SK-N-SH (cell line): ENCODE measurements around the gene SIM2. TPM values are rescaled to one million over a fixed set of nuclear protein-coding genes. Genes with fewer than 3 reads are reported as not detected.

Experiments used
- CTCF ChIA-PET: fragments of 300-600, 350-600 bp; formaldehyde crosslinking; extraction: SDS; loops from one replicate; lab custom pipeline; 2021; lab: Yijun Ruan, JAX
- POLR2A ChIA-PET: fragments of 350-600 bp; sonication (Branson Sonifier 250); formaldehyde crosslinking; extraction: SDS; loops from one replicate; lab custom pipeline; 2020; ENCODE audit warnings: antibody characterized with exemption, inconsistent platforms; lab: Yijun Ruan, JAX
- DNase-seq: peaks from one replicate; pipeline ENCODE4 v3.0.0; 2012
- H2AFZ ChIP-seq: fragments of 200-600 bp; sonication (generic); 2 replicates; pipeline ENCODE4 v1.8.1; 2016; ENCODE audit warnings: antibody characterized with exemption, mild to moderate bottlenecking, low read depth
- H3F3A ChIP-seq: fragments of 200-600 bp; sonication (generic); replicated peaks from 2 replicates; pipeline ENCODE3; 2016; ENCODE audit warnings: antibody characterized with exemption, mild to moderate bottlenecking; ENCODE audit not compliant: insufficient read depth
- H3K27ac ChIP-seq, 2 experiments: fragments of 200-500 bp in 1 of 2; fragments of 200-600 bp in 1 of 2; sonication (Bioruptor generic) in 1 of 2; sonication (generic), shearing (Covaris generic) in 1 of 2; 2 replicates each; pipeline versions ENCODE4 v1.5.1 to v1.6.1; 2014 to 2016; ENCODE audit warnings: low read depth in 2 of 2, inconsistent platforms in 1 of 2, low read length in 1 of 2, mild to moderate bottlenecking in 1 of 2, mixed read lengths in 1 of 2
- H3K27me3 ChIP-seq: fragments of 200-600 bp; sonication (generic), shearing (Covaris generic); 2 replicates; pipeline ENCODE4 v1.6.1; 2016; ENCODE audit warnings: mixed run types; ENCODE audit not compliant: insufficient read depth
- H3K36me3 ChIP-seq, 2 experiments: fragments of 200-500 bp in 1 of 2; fragments of 200-600 bp in 1 of 2; sonication (Bioruptor generic) in 1 of 2; sonication (generic) in 1 of 2; replicated peaks in 1 of 2; 2 replicates each; pipeline versions ENCODE3 to v1.5.1; 2014 to 2016; ENCODE audit warnings: low read length in 1 of 2, mild to moderate bottlenecking in 1 of 2; ENCODE audit not compliant: insufficient read depth in 2 of 2, control insufficient read depth in 1 of 2
- H3K4me1 ChIP-seq, 2 experiments: fragments of 200-500 bp in 1 of 2; fragments of 200-600 bp in 1 of 2; sonication (Bioruptor generic) in 1 of 2; sonication (generic), shearing (Covaris generic) in 1 of 2; 2 replicates each; pipeline versions ENCODE4 v1.5.1 to v1.6.1; 2014 to 2016; ENCODE audit warnings: low read depth in 1 of 2, low read length in 1 of 2, mixed run types in 1 of 2; ENCODE audit not compliant: insufficient read depth in 2 of 2, control insufficient read depth in 1 of 2
- H3K4me2 ChIP-seq: fragments of 200-600 bp; sonication (generic), shearing (Covaris generic); 2 replicates; pipeline ENCODE4 v1.6.1; 2017; ENCODE audit warnings: mixed run types
- H3K4me3 ChIP-seq, 2 experiments: fragments of 200-500 bp in 1 of 2; fragments of 200-600 bp in 1 of 2; sonication (Bioruptor generic) in 1 of 2; sonication (generic), shearing (Covaris generic) in 1 of 2; 2 replicates each; pipeline versions ENCODE4 v1.5.1 to v1.8.1; 2014 to 2016; ENCODE audit warnings: low read depth in 2 of 2, inconsistent platforms in 1 of 2, low read length in 1 of 2, mild to moderate bottlenecking in 1 of 2, mixed read lengths in 1 of 2, moderate library complexity in 1 of 2
- H3K79me2 ChIP-seq: fragments of 200-600 bp; sonication (generic); 2 replicates; pipeline ENCODE4 v1.8.1; 2017; ENCODE audit warnings: mild to moderate bottlenecking; ENCODE audit not compliant: insufficient read depth
- H3K9ac ChIP-seq: fragments of 200-600 bp; sonication (generic); 2 replicates; pipeline ENCODE4 v1.6.1; 2017; ENCODE audit warnings: mixed run types
- H3K9me2 ChIP-seq: fragments of 200-600 bp; sonication (generic); 2 replicates; pipeline ENCODE4 v1.6.1; 2017; ENCODE audit warnings: mixed run types
- H3K9me3 ChIP-seq: fragments of 200-600 bp; sonication (generic); 2 replicates; pipeline ENCODE4 v1.6.1; 2017; ENCODE audit warnings: mixed run types, mild to moderate bottlenecking, moderate library complexity
- H4K20me1 ChIP-seq: fragments of 200-600 bp; sonication (generic); 2 replicates; pipeline ENCODE4 v1.6.1; 2017; ENCODE audit warnings: mild to moderate bottlenecking, mixed run types; ENCODE audit not compliant: insufficient read depth
- CHD2 ChIP-seq: fragments of 150-350 bp; IDR thresholded peaks from 2 replicates; pipeline ENCODE4 v1.6.1; 2018; ENCODE audit warnings: low read length; ENCODE audit not compliant: partially characterized antibody
- ELF1 ChIP-seq: IDR thresholded peaks from 2 replicates; pipeline ENCODE4 v1.4.0; 2012
- GABPA ChIP-seq: IDR thresholded peaks from 2 replicates; pipeline ENCODE4 v1.4.0; 2012; ENCODE audit warnings: low read depth, mild to moderate bottlenecking
- MXI1 ChIP-seq: IDR thresholded peaks from 2 replicates; pipeline ENCODE4 v1.6.1; 2012; ENCODE audit warnings: mild to moderate bottlenecking, low read depth, low read length, improper control_type of control experiment
- POLR2AphosphoS5 ChIP-seq: IDR thresholded peaks from 2 replicates; pipeline ENCODE4 v1.6.1; 2012; ENCODE audit warnings: low read depth, low read length
- RAD21 ChIP-seq: IDR thresholded peaks from 2 replicates; pipeline ENCODE4 v1.6.1; 2012; ENCODE audit warnings: mild to moderate bottlenecking, low read length
- RFX5 ChIP-seq: IDR thresholded peaks from 2 replicates; pipeline ENCODE4 v1.6.1; 2012; ENCODE audit warnings: mild to moderate bottlenecking, improper control_type of control experiment, low read length
- TEAD4 ChIP-seq: IDR thresholded peaks from 2 replicates; pipeline ENCODE4 v1.4.0; 2012; ENCODE audit warnings: mild to moderate bottlenecking, borderline replicate concordance; ENCODE audit not compliant: insufficient read depth
- WGBS: methylation state at CpG from one replicate; pipeline ENCODE4 v1.1.6; 2017; ENCODE audit warnings: low lambda C conversion rate; 5-methylcytosine and 5-hydroxymethylcytosine counted together
- polyA plus RNA-seq, 3 experiments: library from polyadenylated mRNA; depleted of rRNA; stranded (reverse); fragments of >200 nt; gene quantifications; 2 replicates each; pipeline ENCODE4 v1.2.3, GENCODE V29; 2012
- TF ChIP-seq, protein P1 (sequence below): IDR thresholded peaks from 2 replicates; pipeline ENCODE4 v1.6.1; 2012; ENCODE audit warnings: mild to moderate bottlenecking, low read depth, low read length, moderate library complexity

Gene SIM2
- polyA plus RNA-seq, 1 of the 3 experiments (the other 2 are of a cell fraction), result not detected

DNA sequence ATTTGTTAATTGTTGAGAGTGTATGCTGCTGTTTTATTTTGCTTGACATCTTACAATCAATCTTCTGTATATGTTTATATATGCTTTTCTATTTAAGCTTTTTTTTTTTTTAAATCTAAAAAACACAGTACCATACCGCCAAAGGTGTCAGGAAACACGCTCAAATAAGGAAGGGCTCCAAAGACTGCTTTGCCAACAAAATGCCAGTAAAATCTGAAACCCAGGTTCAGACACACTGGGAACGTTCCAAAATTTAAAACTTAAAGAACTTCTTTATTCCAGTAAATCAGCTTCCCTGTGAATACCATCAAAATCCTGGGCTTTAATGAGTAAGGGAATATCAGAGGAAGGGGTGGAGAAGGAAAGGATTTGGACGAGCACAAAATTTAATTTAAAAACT is 87.3 kb downstream of the SIM2 start:
- H3K27me3 ChIP-seq, result no peaks in the 10 kb centered on the region
- H2AFZ ChIP-seq, result no peak overlapping the region
- H3K4me3 ChIP-seq, result no peak overlapping the region
- H3K4me2 ChIP-seq, result no peak overlapping the region
- H4K20me1 ChIP-seq, result peaks cover 3% of the 10 kb centered on the region; the same call in 1 of the 2 replicates
- no peaks in the 10 kb centered on the region; the same call in 1 of the 2 replicates for H3K79me2 ChIP-seq
- ChIA-PET POLR2A (no interaction called here), CTCF (no interaction called here)
- H3F3A ChIP-seq, result no peaks in the 10 kb centered on the region
- no peaks in the 10 kb centered on the region for H3K4me1 ChIP-seq
- WGBS, result 90% methylated on average over 4 of the region's 4 CpGs
- H3K9me3 ChIP-seq, result no peaks in the 10 kb centered on the region
- H3K36me3 ChIP-seq, result no peaks in the 10 kb centered on the region
- TF ChIP-seq RAD21, result no peak
- TF ChIP-seq RFX5, result no peak
- TF ChIP-seq ELF1, result no peak
- no peak for TF ChIP-seq POLR2AphosphoS5
- no peak for TF ChIP-seq TEAD4
- no peak for TF ChIP-seq MXI1
- TF ChIP-seq, all 33 proteins: peak for 0
- no peak overlapping the region for H3K9ac ChIP-seq
- DNase-seq, result no peak
- no peak overlapping the region for H3K27ac ChIP-seq
- no peaks in the 10 kb centered on the region for H3K9me2 ChIP-seq

DNA sequence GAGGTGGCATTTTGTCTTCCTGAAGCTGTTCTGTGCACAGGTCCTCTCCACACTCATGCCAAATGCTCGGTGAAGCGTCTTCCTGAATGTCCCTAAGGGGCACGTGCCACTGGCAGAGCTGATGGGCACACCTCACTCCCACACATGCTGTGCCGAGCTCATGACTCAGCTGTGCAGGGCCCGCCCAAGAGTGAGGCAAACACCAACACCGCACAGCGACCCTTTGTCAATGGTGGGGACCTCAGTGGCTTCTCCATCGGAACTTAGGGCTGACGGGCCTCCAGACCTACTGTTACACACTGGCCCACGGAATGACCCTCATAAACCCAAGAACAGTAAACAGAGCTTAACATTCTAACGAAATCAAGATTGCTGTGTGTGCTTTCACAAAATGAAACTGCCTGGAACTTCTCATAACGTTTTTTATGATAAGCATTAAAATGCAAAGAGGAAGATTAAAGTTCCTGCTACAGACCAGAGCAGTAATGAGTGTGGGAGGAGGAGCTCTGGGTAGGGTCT is 89.3 kb downstream of the SIM2 start:
- no peak overlapping the region for H3K9ac ChIP-seq
- ChIA-PET POLR2A (no interaction called here), CTCF (interaction anchor here (0.8 kb wide), 1 partner anchor 41 kb away, joined by 4 read pairs; no protein-coding TSS in a partner anchor)
- no peak for DNase-seq
- H3F3A ChIP-seq, result no peaks in the 10 kb centered on the region
- peaks cover 3% of the 10 kb centered on the region; the same call in 1 of the 2 replicates for H4K20me1 ChIP-seq
- WGBS, result 73% methylated on average over 8 of the region's 12 CpGs
- H3K27me3 ChIP-seq, result no peaks in the 10 kb centered on the region
- H3K36me3 ChIP-seq, result no peaks in the 10 kb centered on the region
- no peak overlapping the region for H3K4me2 ChIP-seq
- H3K79me2 ChIP-seq, result no peaks in the 10 kb centered on the region; the same call in 1 of the 2 replicates
- no peaks in the 10 kb centered on the region for H3K9me3 ChIP-seq
- no peaks in the 10 kb centered on the region; a peak in 1 of 4 replicates for H3K4me1 ChIP-seq
- H3K27ac ChIP-seq, result no peak overlapping the region
- no peaks in the 10 kb centered on the region for H3K9me2 ChIP-seq
- no peak overlapping the region for H3K4me3 ChIP-seq
- H2AFZ ChIP-seq, result no peak overlapping the region
- TF ChIP-seq, protein P1, sequence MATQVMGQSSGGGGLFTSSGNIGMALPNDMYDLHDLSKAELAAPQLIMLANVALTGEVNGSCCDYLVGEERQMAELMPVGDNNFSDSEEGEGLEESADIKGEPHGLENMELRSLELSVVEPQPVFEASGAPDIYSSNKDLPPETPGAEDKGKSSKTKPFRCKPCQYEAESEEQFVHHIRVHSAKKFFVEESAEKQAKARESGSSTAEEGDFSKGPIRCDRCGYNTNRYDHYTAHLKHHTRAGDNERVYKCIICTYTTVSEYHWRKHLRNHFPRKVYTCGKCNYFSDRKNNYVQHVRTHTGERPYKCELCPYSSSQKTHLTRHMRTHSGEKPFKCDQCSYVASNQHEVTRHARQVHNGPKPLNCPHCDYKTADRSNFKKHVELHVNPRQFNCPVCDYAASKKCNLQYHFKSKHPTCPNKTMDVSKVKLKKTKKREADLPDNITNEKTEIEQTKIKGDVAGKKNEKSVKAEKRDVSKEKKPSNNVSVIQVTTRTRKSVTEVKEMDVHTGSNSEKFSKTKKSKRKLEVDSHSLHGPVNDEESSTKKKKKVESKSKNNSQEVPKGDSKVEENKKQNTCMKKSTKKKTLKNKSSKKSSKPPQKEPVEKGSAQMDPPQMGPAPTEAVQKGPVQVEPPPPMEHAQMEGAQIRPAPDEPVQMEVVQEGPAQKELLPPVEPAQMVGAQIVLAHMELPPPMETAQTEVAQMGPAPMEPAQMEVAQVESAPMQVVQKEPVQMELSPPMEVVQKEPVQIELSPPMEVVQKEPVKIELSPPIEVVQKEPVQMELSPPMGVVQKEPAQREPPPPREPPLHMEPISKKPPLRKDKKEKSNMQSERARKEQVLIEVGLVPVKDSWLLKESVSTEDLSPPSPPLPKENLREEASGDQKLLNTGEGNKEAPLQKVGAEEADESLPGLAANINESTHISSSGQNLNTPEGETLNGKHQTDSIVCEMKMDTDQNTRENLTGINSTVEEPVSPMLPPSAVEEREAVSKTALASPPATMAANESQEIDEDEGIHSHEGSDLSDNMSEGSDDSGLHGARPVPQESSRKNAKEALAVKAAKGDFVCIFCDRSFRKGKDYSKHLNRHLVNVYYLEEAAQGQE, result no peak
- TF ChIP-seq GABPA (no peak), CHD2 (no peak)
- TF ChIP-seq, all 33 proteins: peak for 0
